ENCODE measurements around the gene ELL3.

DNA sequence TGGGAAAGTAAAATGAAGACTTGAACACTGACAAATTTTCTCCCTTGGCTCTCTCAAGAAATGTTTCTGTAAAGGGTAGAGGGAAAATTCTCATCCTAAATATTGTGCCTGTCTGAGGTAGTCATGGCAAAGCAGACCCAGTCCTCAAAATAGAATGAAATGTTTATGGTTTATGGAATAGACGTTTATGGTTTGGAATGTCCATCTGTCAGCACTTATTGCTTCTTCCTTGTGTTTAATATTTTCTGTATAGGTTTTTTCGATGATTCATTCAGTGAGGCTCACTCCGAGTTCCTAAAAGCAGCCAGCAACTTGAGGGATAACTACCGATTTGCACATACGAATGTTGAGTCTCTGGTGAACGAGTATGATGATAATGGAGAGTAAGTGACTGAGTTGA, 13.9 kb downstream of the ELL3 start:
- TF ChIP-seq EZH2 (optimal IDR thresholded peaks at IDR 0.05; ENCODE audit: low read depth, low read length) = no peak
- TF ChIP-seq, protein P1, sequence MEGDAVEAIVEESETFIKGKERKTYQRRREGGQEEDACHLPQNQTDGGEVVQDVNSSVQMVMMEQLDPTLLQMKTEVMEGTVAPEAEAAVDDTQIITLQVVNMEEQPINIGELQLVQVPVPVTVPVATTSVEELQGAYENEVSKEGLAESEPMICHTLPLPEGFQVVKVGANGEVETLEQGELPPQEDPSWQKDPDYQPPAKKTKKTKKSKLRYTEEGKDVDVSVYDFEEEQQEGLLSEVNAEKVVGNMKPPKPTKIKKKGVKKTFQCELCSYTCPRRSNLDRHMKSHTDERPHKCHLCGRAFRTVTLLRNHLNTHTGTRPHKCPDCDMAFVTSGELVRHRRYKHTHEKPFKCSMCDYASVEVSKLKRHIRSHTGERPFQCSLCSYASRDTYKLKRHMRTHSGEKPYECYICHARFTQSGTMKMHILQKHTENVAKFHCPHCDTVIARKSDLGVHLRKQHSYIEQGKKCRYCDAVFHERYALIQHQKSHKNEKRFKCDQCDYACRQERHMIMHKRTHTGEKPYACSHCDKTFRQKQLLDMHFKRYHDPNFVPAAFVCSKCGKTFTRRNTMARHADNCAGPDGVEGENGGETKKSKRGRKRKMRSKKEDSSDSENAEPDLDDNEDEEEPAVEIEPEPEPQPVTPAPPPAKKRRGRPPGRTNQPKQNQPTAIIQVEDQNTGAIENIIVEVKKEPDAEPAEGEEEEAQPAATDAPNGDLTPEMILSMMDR (IDR thresholded peaks at IDR 0.05; ENCODE audit: low read length) = no peak

Measured in MM.1S (cell line).